ENCODE measurements around the gene PADI6. TPM values are rescaled to one million over a fixed set of nuclear protein-coding genes. Genes with fewer than 3 reads are reported as not detected.

The PADI6 gene
- total and polyA plus RNA-seq, 4 experiments from 2014 or later: 0.10 TPM; not detected in 3

GRCh38 chr1:17359031-17359430 lies 13.0 kb upstream of the PADI6 start:
- no peaks in the 10 kb centered on the region for H3K27me3 ChIP-seq (ENCODE audit: insufficient read depth, low read length)
- Mint-ChIP-seq H3K27ac (no peak overlapping the region), H3K4me3 (no peak overlapping the region), H3K27me3 (peaks cover 8 to 9% of the 10 kb centered on the region in 2 donors), H3K9me3 (no peaks in the 10 kb centered on the region), H3K4me1 (no peaks in the 10 kb centered on the region), H3K36me3 (no peaks in the 10 kb centered on the region)
- no peaks in the 10 kb centered on the region for H3K4me1 ChIP-seq (ENCODE audit: insufficient read depth, low read length)
- no peaks in the 10 kb centered on the region for H3K36me3 ChIP-seq (ENCODE audit: insufficient read depth, low read length)
- H3K4me3 ChIP-seq (ENCODE audit: low read length in 2 of 2): no peak overlapping the region
- ChIA-PET CTCF (ENCODE audit: partially characterized antibody) (no interaction called here), POLR2A (ENCODE audit: partially characterized antibody) (no interaction called here)
- H3K9me3 ChIP-seq (ENCODE audit: control insufficient read depth in 1 of 2, low read length in 2 of 2): no peaks in the 10 kb centered on the region
- H3K27ac ChIP-seq (ENCODE audit: low read depth, low read length): no peak overlapping the region
- no peak for DNase-seq
- intact Hi-C loops (cut with micrococcal nuclease): no loop called here

GRCh38 chr1:17359808-17360207 lies 12.2 kb upstream of the PADI6 start:
- Histone ChIP-seq H3K4me3 (ENCODE audit: low read length in 2 of 2) (no peak overlapping the region), H3K4me1 (ENCODE audit: insufficient read depth, low read length) (no peaks in the 10 kb centered on the region), H3K36me3 (ENCODE audit: insufficient read depth, low read length) (no peaks in the 10 kb centered on the region), H3K9me3 (ENCODE audit: control insufficient read depth in 1 of 2, low read length in 2 of 2) (no peaks in the 10 kb centered on the region), H3K27ac (ENCODE audit: low read depth, low read length) (no peak overlapping the region), H3K27me3 (ENCODE audit: insufficient read depth, low read length) (no peaks in the 10 kb centered on the region)
- Mint-ChIP-seq H3K4me3 (no peak overlapping the region), H3K27me3 (peaks cover 8 to 9% of the 10 kb centered on the region in 2 donors), H3K4me1 (no peaks in the 10 kb centered on the region), H3K9me3 (no peaks in the 10 kb centered on the region), H3K36me3 (no peaks in the 10 kb centered on the region), H3K27ac (no peak overlapping the region)
- no peak for DNase-seq
- ChIA-PET POLR2A (ENCODE audit: partially characterized antibody) (no interaction called here), CTCF (ENCODE audit: partially characterized antibody) (no interaction called here)
- intact Hi-C loops (cut with micrococcal nuclease): no loop called here

GRCh38 chr1:17360272-17360956 lies 11.6 kb upstream of the PADI6 start:
- Histone ChIP-seq H3K27me3 (ENCODE audit: insufficient read depth, low read length) (no peaks in the 10 kb centered on the region), H3K9me3 (ENCODE audit: control insufficient read depth in 1 of 2, low read length in 2 of 2) (no peaks in the 10 kb centered on the region), H3K36me3 (ENCODE audit: insufficient read depth, low read length) (no peaks in the 10 kb centered on the region), H3K4me1 (ENCODE audit: insufficient read depth, low read length) (no peaks in the 10 kb centered on the region), H3K27ac (ENCODE audit: low read depth, low read length) (no peak overlapping the region), H3K4me3 (ENCODE audit: low read length in 2 of 2) (no peak overlapping the region)
- ChIA-PET CTCF (ENCODE audit: partially characterized antibody) (no interaction called here), POLR2A (ENCODE audit: partially characterized antibody) (no interaction called here)
- H3K4me1 Mint-ChIP-seq: no peaks in the 10 kb centered on the region
- no peak overlapping the region for H3K27ac Mint-ChIP-seq
- no peak overlapping the region for H3K4me3 Mint-ChIP-seq
- no peaks in the 10 kb centered on the region for H3K36me3 Mint-ChIP-seq
- intact Hi-C loops (cut with micrococcal nuclease): no loop called here
- H3K27me3 Mint-ChIP-seq: peaks cover 5 to 11% of the 10 kb centered on the region in 2 donors
- H3K9me3 Mint-ChIP-seq: peaks cover 0 to 2% (median 0%) of the 10 kb centered on the region in 8 donors
- no peak for DNase-seq

DNA sequence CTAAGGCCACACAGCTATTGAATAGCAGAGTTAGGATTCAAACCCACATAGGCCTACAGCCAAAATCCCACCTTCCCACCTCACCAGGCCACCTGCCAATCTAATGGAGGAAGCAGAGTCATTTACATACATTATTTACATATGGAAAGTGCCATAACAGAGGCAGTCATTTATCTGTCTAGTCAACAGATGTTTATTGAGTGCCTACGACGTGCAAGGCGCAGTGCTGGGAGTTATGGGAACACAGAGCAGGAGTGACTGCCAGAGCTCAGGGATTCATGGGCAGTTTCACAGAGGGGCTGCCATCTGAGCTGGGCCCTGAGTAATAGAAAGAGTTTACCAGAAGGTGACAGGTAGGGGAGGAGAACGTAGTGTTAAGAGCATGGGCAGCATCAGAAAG lies 10.3 kb upstream of the PADI6 start:
- Mint-ChIP-seq H3K4me1 (no peaks in the 10 kb centered on the region), H3K36me3 (no peaks in the 10 kb centered on the region), H3K27me3 (peaks cover 5 to 12% of the 10 kb centered on the region in 2 donors), H3K4me3 (no peak overlapping the region), H3K27ac (no peak overlapping the region), H3K9me3 (peaks cover 0 to 2% (median 0%) of the 10 kb centered on the region in 8 donors)
- H3K4me3 ChIP-seq (ENCODE audit: low read length in 2 of 2): no peak overlapping the region
- H3K27ac ChIP-seq (ENCODE audit: low read depth, low read length): no peak overlapping the region
- H3K36me3 ChIP-seq (ENCODE audit: insufficient read depth, low read length): no peaks in the 10 kb centered on the region
- intact Hi-C loops (cut with micrococcal nuclease): no loop called here
- H3K4me1 ChIP-seq (ENCODE audit: insufficient read depth, low read length): no peaks in the 10 kb centered on the region
- no peaks in the 10 kb centered on the region for H3K9me3 ChIP-seq (ENCODE audit: control insufficient read depth in 1 of 2, low read length in 2 of 2)
- DNase-seq: no peak
- no peaks in the 10 kb centered on the region for H3K27me3 ChIP-seq (ENCODE audit: insufficient read depth, low read length)
- POLR2A ChIA-PET (ENCODE audit: partially characterized antibody): no interaction called here
- CTCF ChIA-PET (ENCODE audit: partially characterized antibody): no interaction called here

DNA sequence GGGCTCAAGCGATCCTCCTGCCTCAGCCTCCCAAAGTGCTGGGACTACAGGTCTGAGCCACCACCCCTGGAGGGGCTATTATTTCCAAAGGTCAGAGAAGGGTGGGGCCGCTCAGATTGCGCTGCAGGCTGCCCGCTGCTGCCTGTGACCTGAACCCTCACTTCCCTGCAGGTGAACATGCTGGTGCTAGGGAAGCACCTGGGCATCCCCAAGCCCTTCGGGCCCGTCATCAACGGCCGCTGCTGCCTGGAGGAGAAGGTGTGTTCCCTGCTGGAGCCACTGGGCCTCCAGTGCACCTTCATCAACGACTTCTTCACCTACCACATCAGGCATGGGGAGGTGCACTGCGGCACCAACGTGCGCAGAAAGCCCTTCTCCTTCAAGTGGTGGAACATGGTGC lies 8.6 kb upstream of the PADI6 start:
- no peak overlapping the region for H3K4me3 Mint-ChIP-seq
- H3K36me3 Mint-ChIP-seq: no peaks in the 10 kb centered on the region
- ChIA-PET POLR2A (ENCODE audit: partially characterized antibody) (no interaction called here), CTCF (ENCODE audit: partially characterized antibody) (no interaction called here)
- intact Hi-C loops (cut with micrococcal nuclease): no loop called here
- Histone ChIP-seq H3K27ac (ENCODE audit: low read depth, low read length) (no peak overlapping the region), H3K27me3 (ENCODE audit: insufficient read depth, low read length) (no peaks in the 10 kb centered on the region), H3K4me3 (ENCODE audit: low read length in 2 of 2) (no peak overlapping the region), H3K4me1 (ENCODE audit: insufficient read depth, low read length) (no peaks in the 10 kb centered on the region), H3K36me3 (ENCODE audit: insufficient read depth, low read length) (no peaks in the 10 kb centered on the region), H3K9me3 (ENCODE audit: control insufficient read depth in 1 of 2, low read length in 2 of 2) (no peaks in the 10 kb centered on the region)
- no peak for DNase-seq
- no peaks in the 10 kb centered on the region for H3K4me1 Mint-ChIP-seq
- H3K27me3 Mint-ChIP-seq: peaks cover 5 to 15% of the 10 kb centered on the region in 2 donors
- peaks cover 0 to 2% (median 0%) of the 10 kb centered on the region in 8 donors for H3K9me3 Mint-ChIP-seq
- no peak overlapping the region for H3K27ac Mint-ChIP-seq

DNA sequence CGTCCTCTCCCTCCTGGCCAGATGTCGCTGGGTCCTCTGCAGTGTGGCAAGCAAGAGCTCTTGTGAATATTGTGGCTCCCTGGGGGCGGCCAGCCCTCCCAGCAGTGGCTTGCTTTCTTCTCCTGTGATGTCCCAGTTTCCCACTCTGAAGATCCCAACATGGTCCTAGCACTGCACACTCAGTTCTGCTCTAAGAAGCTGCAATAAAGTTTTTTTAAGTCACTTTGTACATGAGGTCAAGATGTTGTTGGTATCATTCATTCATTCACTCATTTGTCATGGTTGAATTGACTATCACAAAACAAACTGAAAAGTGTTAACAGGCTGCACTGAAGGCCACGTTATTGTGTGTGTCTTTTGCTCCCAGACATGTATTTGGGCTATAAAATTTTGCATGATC lies 8.2 kb upstream of the PADI6 start:
- POLR2A ChIA-PET (ENCODE audit: partially characterized antibody): no interaction called here
- intact Hi-C loops (cut with micrococcal nuclease): no loop called here
- no peaks in the 10 kb centered on the region for H3K36me3 Mint-ChIP-seq

DNA sequence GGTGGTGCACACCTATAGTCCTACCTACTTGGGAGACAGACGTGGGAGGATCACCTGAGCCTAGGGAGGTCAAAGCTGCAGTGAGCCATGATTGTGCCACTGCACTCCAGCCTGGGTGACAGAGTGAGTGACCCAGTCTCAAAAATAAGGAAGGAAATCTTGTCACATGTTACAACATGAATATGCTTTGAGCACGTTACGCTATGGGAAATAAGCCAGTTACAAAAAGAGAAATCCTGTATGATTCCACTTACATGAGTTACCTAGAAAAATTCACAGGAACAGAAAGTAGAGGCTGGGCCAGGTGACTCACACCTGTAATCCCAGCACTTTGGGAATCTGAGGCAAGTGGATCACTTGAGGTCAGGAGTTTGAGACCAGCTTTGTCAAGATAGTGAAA lies 6.7 kb upstream of the PADI6 start:
- H3K4me3 Mint-ChIP-seq: no peak overlapping the region
- H3K27me3 Mint-ChIP-seq: peaks cover 9 to 15% of the 10 kb centered on the region in 2 donors
- CTCF ChIA-PET (ENCODE audit: partially characterized antibody): no interaction called here
- Histone ChIP-seq H3K27me3 (ENCODE audit: insufficient read depth, low read length) (peaks cover 2% of the 10 kb centered on the region), H3K9me3 (ENCODE audit: control insufficient read depth in 1 of 2, low read length in 2 of 2) (no peaks in the 10 kb centered on the region), H3K36me3 (ENCODE audit: insufficient read depth, low read length) (no peaks in the 10 kb centered on the region), H3K27ac (ENCODE audit: low read depth, low read length) (no peak overlapping the region), H3K4me1 (ENCODE audit: insufficient read depth, low read length) (no peaks in the 10 kb centered on the region), H3K4me3 (ENCODE audit: low read length in 2 of 2) (no peak overlapping the region)
- H3K9me3 Mint-ChIP-seq: peaks cover 0 to 2% (median 0%) of the 10 kb centered on the region in 8 donors
- no peak overlapping the region for H3K27ac Mint-ChIP-seq
- no peaks in the 10 kb centered on the region for H3K4me1 Mint-ChIP-seq
- intact Hi-C loops (cut with micrococcal nuclease): no loop called here
- no peaks in the 10 kb centered on the region for H3K36me3 Mint-ChIP-seq
- POLR2A ChIA-PET (ENCODE audit: partially characterized antibody): no interaction called here
- no peak for DNase-seq

More for the DNA sequence above, 8.2 kb upstream of the PADI6 start:
- Mint-ChIP-seq H3K27ac (no peak overlapping the region), H3K4me1 (no peaks in the 10 kb centered on the region), H3K9me3 (peaks cover 0 to 2% (median 0%) of the 10 kb centered on the region in 8 donors), H3K27me3 (peaks cover 8 to 15% of the 10 kb centered on the region in 2 donors), H3K4me3 (no peak overlapping the region)
- CTCF ChIA-PET (ENCODE audit: partially characterized antibody): no interaction called here
- H3K9me3 ChIP-seq (ENCODE audit: control insufficient read depth in 1 of 2, low read length in 2 of 2): no peaks in the 10 kb centered on the region
- DNase-seq: no peak
- H3K36me3 ChIP-seq (ENCODE audit: insufficient read depth, low read length): no peaks in the 10 kb centered on the region
- H3K27me3 ChIP-seq (ENCODE audit: insufficient read depth, low read length): no peaks in the 10 kb centered on the region
- no peak overlapping the region for H3K4me3 ChIP-seq (ENCODE audit: low read length in 2 of 2)
- H3K27ac ChIP-seq (ENCODE audit: low read depth, low read length): no peak overlapping the region
- no peaks in the 10 kb centered on the region for H3K4me1 ChIP-seq (ENCODE audit: insufficient read depth, low read length)

- ChIA-PET POLR2A (ENCODE audit: partially characterized antibody) (no interaction called here), CTCF (ENCODE audit: partially characterized antibody) (no interaction called here)
- no peaks in the 10 kb centered on the region for H3K36me3 Mint-ChIP-seq
- peaks cover 0 to 2% (median 0%) of the 10 kb centered on the region in 8 donors for H3K9me3 Mint-ChIP-seq
- no peak overlapping the region for H3K27ac Mint-ChIP-seq
- H3K4me1 Mint-ChIP-seq: no peaks in the 10 kb centered on the region
- peaks cover 3 to 9% of the 10 kb centered on the region in 2 donors for H3K27me3 Mint-ChIP-seq
- no peak overlapping the region for H3K4me3 Mint-ChIP-seq
- no peak overlapping the region for H3K4me3 ChIP-seq (ENCODE audit: low read length in 2 of 2)
- H3K27ac ChIP-seq (ENCODE audit: low read depth, low read length): no peak overlapping the region
- no peaks in the 10 kb centered on the region for H3K9me3 ChIP-seq (ENCODE audit: control insufficient read depth in 1 of 2, low read length in 2 of 2)
- H3K4me1 ChIP-seq (ENCODE audit: insufficient read depth, low read length): no peaks in the 10 kb centered on the region
- intact Hi-C loops (cut with micrococcal nuclease): no loop called here
- no peak for DNase-seq
- peaks cover 6% of the 10 kb centered on the region for H3K27me3 ChIP-seq (ENCODE audit: insufficient read depth, low read length)
- no peaks in the 10 kb centered on the region for H3K36me3 ChIP-seq (ENCODE audit: insufficient read depth, low read length)
These were observed 2.5 kb upstream of the PADI6 start for GRCh38 chr1:17369466-17369865.
